ENCODE data around the gene CLEC19A. TPM values are rescaled to one million over a fixed set of nuclear protein-coding genes. Genes with fewer than 3 reads are reported as not detected.

CLEC19A gene
- not detected for total RNA-seq

GRCh38 chr16:19285431-19285830, at the start of gene CLEC19A:
Gene CLEC19A (plus strand): TSS chr16:19285731. CDS start chr16:19285852, 121 bp downstream.
- no peak for TF ChIP-seq CTCF (IDR thresholded peaks at IDR 0.05; ENCODE audit: low read depth)

- no peak for TF ChIP-seq CTCF (IDR thresholded peaks at IDR 0.05; ENCODE audit: low read depth)
Observed at GRCh38 chr16:19235886-19236285, 49.6 kb upstream of the CLEC19A start.

- no peak for TF ChIP-seq CTCF (IDR thresholded peaks at IDR 0.05; ENCODE audit: low read depth)
Observed at GRCh38 chr16:19236561-19237209, 48.8 kb upstream of the CLEC19A start.

- no peak for TF ChIP-seq CTCF (IDR thresholded peaks at IDR 0.05; ENCODE audit: low read depth)
Observed at GRCh38 chr16:19238406-19238805, 47.1 kb upstream of the CLEC19A start.

- TF ChIP-seq CTCF (IDR thresholded peaks at IDR 0.05; ENCODE audit: low read depth) = no peak
Observed at GRCh38 chr16:19239511-19240155, 45.9 kb upstream of the CLEC19A start.

GRCh38 chr16:19240494-19240893, 45.0 kb upstream of the CLEC19A start:
- TF ChIP-seq CTCF (IDR thresholded peaks at IDR 0.05; ENCODE audit: low read depth) = no peak

GRCh38 chr16:19241512-19241911, 44.0 kb upstream of the CLEC19A start:
- no peak for TF ChIP-seq CTCF (IDR thresholded peaks at IDR 0.05; ENCODE audit: low read depth)
